GM08714 (cell line): ENCODE results near the gene MRPS24.
"Not testable (repeated sequence)": the region's sequence is repeated elsewhere in the genome, so short reads cannot be mapped to it uniquely, and the experiment has no call there.

Experiments
- H3K4me3 ChIP-seq: fragments of 200-500 bp; sonication (Bioruptor generic); 2 replicates; pipeline ENCODE4 v1.5.1; 2014; ENCODE audit warnings: mild to moderate bottlenecking, low read length, inconsistent platforms
- ZNF274 ChIP-seq: IDR thresholded peaks from 2 replicates; pipeline ENCODE4 v1.6.1; 2012; ENCODE audit warnings: mild to moderate bottlenecking, low read depth, low read length

MRPS24 gene

DNA sequence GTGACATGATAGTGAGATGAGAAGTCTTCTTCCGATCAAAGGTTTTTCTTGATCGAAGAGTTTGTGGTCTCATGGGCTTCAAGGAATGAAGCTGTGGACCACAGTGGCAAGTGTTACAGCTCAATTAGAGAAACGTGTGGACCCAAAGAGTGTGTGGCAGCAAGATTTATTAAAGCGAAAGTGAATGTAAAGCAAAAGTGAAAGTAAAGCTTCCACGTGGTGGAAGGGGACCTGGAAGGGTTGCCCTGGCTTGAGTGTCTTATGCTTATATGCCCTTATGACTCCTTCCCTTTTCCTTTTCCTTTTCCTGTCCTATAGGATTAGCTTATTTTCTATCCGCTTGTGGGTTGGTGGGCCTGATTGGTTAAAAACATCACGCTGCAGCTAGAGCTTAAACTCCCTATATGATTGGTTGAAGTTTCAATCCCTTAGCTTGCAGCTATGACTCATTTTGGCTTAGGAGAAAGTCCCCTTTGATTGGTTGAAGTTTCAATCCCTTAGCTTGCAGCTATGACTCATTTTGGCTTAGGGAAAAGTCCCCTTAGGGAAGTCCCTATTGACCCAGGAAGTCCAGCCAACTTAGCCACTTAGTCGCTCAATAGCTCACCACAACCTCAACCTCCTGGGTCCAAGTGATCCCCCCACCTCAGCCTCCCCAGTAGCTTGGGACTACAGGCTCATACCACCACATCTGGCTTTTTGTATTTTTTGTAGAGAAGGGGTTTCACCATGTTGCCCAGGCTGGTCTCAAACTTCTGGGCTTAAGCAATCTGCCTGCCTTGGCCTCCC lies 34.7 kb downstream of the MRPS24 start:
- peak overlapping the region; percentile 62; the same call in 1 of the 2 replicates for H3K4me3 ChIP-seq
- TF ChIP-seq ZNF274: no peak

DNA sequence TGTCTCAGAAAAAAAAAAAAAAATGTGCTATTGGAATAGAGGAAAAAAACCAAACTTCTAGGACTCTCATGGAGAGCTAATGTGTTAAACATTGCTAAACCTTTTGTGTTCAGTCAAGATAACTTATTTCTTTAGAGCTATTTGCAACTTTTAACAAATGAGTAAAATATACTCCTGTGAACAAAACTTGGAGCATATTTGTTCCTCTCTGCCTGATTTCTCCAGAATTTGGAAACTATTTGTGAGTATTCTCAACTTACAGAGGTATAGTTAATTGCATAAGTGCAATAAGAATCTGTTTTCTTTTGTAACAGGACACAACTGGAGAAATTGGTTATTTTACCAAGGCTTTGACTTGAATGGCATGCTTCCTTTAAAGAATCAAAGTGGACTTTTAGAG lies 38.4 kb downstream of the MRPS24 start:
- not testable (repeated sequence) for H3K4me3 ChIP-seq

DNA sequence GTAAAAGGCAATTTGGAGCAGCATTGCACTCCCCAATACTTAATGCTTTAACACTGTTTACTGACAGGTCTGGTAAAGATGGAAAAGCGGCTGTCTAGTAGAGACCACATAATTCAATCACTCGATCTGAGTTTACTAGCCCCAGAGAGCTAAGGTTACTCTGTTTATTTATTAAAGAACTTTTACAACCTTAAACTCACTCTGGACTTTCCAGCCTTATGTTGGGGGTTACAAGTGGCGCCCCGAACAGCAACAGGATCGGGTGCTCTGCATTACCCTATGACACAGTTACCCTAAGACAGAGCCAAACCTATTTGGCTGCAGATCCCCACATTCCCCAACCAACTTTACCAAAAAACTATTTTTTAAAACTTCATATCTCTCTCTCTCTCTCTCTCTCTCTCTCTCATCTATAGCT lies 43.9 kb downstream of the MRPS24 start:
- no peak for TF ChIP-seq ZNF274
- H3K4me3 ChIP-seq: no peak overlapping the region

DNA sequence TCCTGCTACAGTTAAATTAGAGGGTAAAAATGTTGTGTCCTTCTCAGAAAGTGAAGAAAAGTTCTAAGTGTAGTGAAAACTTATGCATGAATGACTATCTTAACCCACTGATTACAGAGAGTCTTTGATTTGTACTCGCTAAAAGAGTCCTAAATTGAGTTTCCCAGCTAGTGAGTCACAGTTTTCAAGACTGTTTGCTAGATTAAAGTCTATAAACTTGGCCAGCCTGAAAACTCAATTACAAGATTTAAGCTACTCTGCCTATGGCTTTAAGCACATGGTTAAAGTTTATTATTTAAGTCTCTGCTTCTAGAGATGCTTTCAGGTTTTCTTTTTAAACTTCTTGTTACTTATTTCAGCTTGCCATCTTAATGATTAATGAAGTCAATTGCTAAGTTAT lies 44.4 kb downstream of the MRPS24 start:
- no peak overlapping the region for H3K4me3 ChIP-seq
- no peak for TF ChIP-seq ZNF274

DNA sequence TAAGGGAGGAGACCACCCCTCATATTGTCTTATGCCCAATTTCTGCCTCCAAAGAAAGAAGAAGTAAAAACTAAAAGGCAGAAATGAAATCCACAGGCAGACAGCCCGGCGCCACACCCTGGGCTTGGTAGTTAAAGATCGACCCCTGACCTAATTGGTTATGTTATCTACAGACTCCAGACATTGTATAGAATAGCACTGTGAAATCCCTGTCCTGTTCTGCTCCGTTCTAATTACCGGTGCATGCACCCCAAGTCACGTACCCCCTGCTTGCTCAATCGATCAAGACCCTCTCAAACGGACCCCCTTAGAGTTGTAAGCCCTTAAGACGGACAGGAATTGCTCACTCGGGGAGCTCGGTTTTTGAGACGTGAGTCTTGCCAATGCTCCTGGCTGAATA lies 44.8 kb downstream of the MRPS24 start:
- not testable (repeated sequence) for H3K4me3 ChIP-seq

DNA sequence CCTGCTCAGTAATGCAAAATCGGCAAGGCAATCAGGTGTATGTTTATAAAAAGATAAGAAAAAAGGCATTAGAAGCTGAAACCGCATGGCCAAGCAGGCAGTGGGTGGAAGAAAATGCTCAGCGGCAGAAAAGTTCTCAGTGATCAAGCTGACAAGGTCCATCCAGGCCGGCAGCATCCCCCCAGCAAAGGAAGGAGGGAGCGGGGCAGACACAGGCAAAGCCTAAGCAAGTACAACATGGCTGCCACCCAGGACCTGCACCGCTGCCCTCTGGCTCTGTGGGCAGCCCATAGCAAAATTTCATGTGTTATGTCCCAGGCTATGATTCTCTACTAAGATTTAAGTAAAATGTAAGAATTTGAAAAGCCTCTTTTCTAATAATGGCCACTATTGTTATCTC lies 45.4 kb downstream of the MRPS24 start:
- no peak for TF ChIP-seq ZNF274
- H3K4me3 ChIP-seq: no peak overlapping the region

DNA sequence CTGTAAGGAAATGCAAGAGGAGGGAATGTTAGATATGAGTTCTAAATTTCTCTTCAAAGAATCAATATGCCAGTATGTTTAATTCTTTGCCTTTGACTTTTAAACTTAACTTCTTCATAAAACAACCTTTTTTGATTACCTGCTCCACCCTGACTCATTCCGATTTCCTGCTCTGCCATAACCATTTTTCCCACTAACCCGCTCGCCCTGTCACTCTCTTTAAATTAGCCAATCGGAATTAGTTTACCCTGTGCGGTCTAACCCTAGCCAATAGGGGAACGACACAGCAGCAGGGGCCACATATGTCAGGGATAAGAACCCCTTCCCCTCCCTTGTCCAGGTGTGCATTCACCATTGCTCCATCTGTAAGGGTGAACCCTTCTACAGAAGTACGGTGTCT lies 45.9 kb downstream of the MRPS24 start:
- not testable (repeated sequence) for H3K4me3 ChIP-seq
